GM19463 (cell line): ENCODE results near the gene CAMK2A.
A peak's percentile ranks its signal among the peaks of the same experiment; 100 is the strongest.
"Not testable (repeated sequence)": the region's sequence is repeated elsewhere in the genome, so short reads cannot be mapped to it uniquely, and the experiment has no call there.

Experiments used
- ATAC-seq: cut with Tn5 transposase; IDR thresholded peaks from one replicate; pipeline ENCODE4 v1.9.1; 2021; ENCODE audit warnings: mild to moderate bottlenecking, moderate library complexity; ENCODE audit not compliant: unreplicated experiment

Gene CAMK2A

GRCh38 chr5:150239099-150239793 lies 50.3 kb downstream of the CAMK2A start:
- ATAC-seq = no peak

GRCh38 chr5:150238646-150239045 lies 50.9 kb downstream of the CAMK2A start:
- ATAC-seq = no peak

GRCh38 chr5:150236981-150237754 lies 52.4 kb downstream of the CAMK2A start:
- ATAC-seq = no peak

- no peak for ATAC-seq
Measured at GRCh38 chr5:150236313-150236712, 53.3 kb downstream of the CAMK2A start.

- ATAC-seq = no peak
Measured at GRCh38 chr5:150235500-150235854, 54.1 kb downstream of the CAMK2A start.

- ATAC-seq = no peak
Measured at GRCh38 chr5:150234576-150235499, 54.7 kb downstream of the CAMK2A start.

GRCh38 chr5:150233706-150234105 lies 55.9 kb downstream of the CAMK2A start:
- not testable (repeated sequence) for ATAC-seq

- no peak for ATAC-seq
Measured at GRCh38 chr5:150230842-150231241, 58.7 kb downstream of the CAMK2A start.

GRCh38 chr5:150229571-150229970 lies 60.0 kb downstream of the CAMK2A start:
- ATAC-seq = no peak

GRCh38 chr5:150227606-150228273 lies 61.8 kb downstream of the CAMK2A start:
- ATAC-seq = no peak

GRCh38 chr5:150227036-150227435 lies 62.5 kb downstream of the CAMK2A start:
- ATAC-seq = no peak

- ATAC-seq = no peak
Measured at GRCh38 chr5:150224483-150225027, 65.0 kb downstream of the CAMK2A start.

GRCh38 chr5:150223474-150223873 lies 66.1 kb downstream of the CAMK2A start:
- ATAC-seq = no peak

- no peak for ATAC-seq
Measured at GRCh38 chr5:150222906-150223305, 66.7 kb downstream of the CAMK2A start.

GRCh38 chr5:150221471-150221870 lies 68.1 kb downstream of the CAMK2A start:
- no peak for ATAC-seq

GRCh38 chr5:150219861-150220260 lies 69.7 kb downstream of the CAMK2A start:
- no peak for ATAC-seq

- no peak for ATAC-seq
Measured at GRCh38 chr5:150219142-150219541, 70.4 kb downstream of the CAMK2A start.

- no peak for ATAC-seq
Measured at GRCh38 chr5:150218693-150219035, 70.9 kb downstream of the CAMK2A start.

GRCh38 chr5:150217873-150218692 lies 71.5 kb downstream of the CAMK2A start:
- ATAC-seq = peak; percentile 88

GRCh38 chr5:150217038-150217437 lies 72.5 kb downstream of the CAMK2A start:
- no peak for ATAC-seq
